Kidney epithelial cell (primary cell): ENCODE measurements around the gene PPP4R4. TPM values are rescaled to one million over a fixed set of nuclear protein-coding genes. Genes with fewer than 3 reads are reported as not detected.
"Not testable (repeated sequence)": the region's sequence is repeated elsewhere in the genome, so short reads cannot be mapped to it uniquely, and the experiment has no call there.

Experiments used
- DNase-seq: peaks from one replicate; pipeline ENCODE4 v3.0.0-alpha.2; 2010; ENCODE audit warnings: low read depth
- H3K27me3 ChIP-seq: 2 replicates; pipeline ENCODE4 v1.6.0; 2011; ENCODE audit warnings: low read length; ENCODE audit not compliant: control insufficient read depth, insufficient read depth
- H3K36me3 ChIP-seq: 2 replicates; pipeline ENCODE4 v1.5.1; 2011; ENCODE audit warnings: low read length; ENCODE audit not compliant: control insufficient read depth, insufficient read depth
- H3K4me3 ChIP-seq: 2 replicates; pipeline ENCODE4 v1.5.1; 2011; ENCODE audit warnings: low read depth, mild to moderate bottlenecking, control low read depth, low read length
- CTCF ChIP-seq: IDR thresholded peaks from 2 replicates; pipeline ENCODE4 v1.5.1; 2011; ENCODE audit warnings: mild to moderate bottlenecking, moderate library complexity, low read length, control low read depth, inconsistent platforms; ENCODE audit not compliant: insufficient read depth, poor library complexity, severe bottlenecking
- total RNA-seq: library from RNA; depleted of rRNA; stranded (reverse); fragments of >200 nt; gene quantifications from 2 replicates; pipeline ENCODE4 v1.2.3, GENCODE V29; 2015

PPP4R4 gene
- total RNA-seq, 1 donor from 2014 or later: 2.4 TPM

GRCh38 chr14:94293578-94293924, 119.4 kb downstream of the PPP4R4 start:
- TF ChIP-seq CTCF: no peak
- Histone ChIP-seq H3K36me3 (no peaks in the 10 kb centered on the region), H3K4me3 (no peak overlapping the region), H3K27me3 (no peaks in the 10 kb centered on the region)
- no peak for DNase-seq

- no peaks in the 10 kb centered on the region for H3K36me3 ChIP-seq
- no peak for DNase-seq
- no peak overlapping the region for H3K4me3 ChIP-seq
- no peak for TF ChIP-seq CTCF
- no peaks in the 10 kb centered on the region for H3K27me3 ChIP-seq
Observed at GRCh38 chr14:94295360-94296180, 121.4 kb downstream of the PPP4R4 start.

- H3K36me3 ChIP-seq, DNase-seq, H3K27me3 ChIP-seq, H3K4me3 ChIP-seq: not testable (repeated sequence)
Observed at GRCh38 chr14:94296181-94296545, 122.0 kb downstream of the PPP4R4 start.

GRCh38 chr14:94298130-94298529, 124.0 kb downstream of the PPP4R4 start:
- Histone ChIP-seq H3K36me3 (no peaks in the 10 kb centered on the region), H3K4me3 (no peak overlapping the region), H3K27me3 (no peaks in the 10 kb centered on the region)
- no peak for DNase-seq
- TF ChIP-seq CTCF: no peak

- DNase-seq: no peak
- Histone ChIP-seq H3K27me3 (no peaks in the 10 kb centered on the region), H3K36me3 (no peaks in the 10 kb centered on the region), H3K4me3 (no peak overlapping the region)
- TF ChIP-seq CTCF: no peak
Observed at GRCh38 chr14:94303111-94303510, 129.0 kb downstream of the PPP4R4 start.

- Histone ChIP-seq H3K4me3 (no peak overlapping the region), H3K27me3 (no peaks in the 10 kb centered on the region), H3K36me3 (no peaks in the 10 kb centered on the region)
- TF ChIP-seq CTCF: no peak
- DNase-seq: no peak
Observed at GRCh38 chr14:94304243-94304642, 130.1 kb downstream of the PPP4R4 start.
